HEK293 (cell line): ENCODE measurements around the gene DNAAF9.

Source experiments
- CTCF ChIA-PET: fragments of 350-600 bp; formaldehyde crosslinking; extraction: SDS; loops from one replicate; lab custom pipeline; 2021; ENCODE audit warnings: antibody characterized with exemption; lab: Yijun Ruan, JAX
- POLR2A ChIA-PET: fragments of 300-600 bp; formaldehyde crosslinking; extraction: SDS; loops from one replicate; lab custom pipeline; 2020; ENCODE audit warnings: antibody characterized with exemption, inconsistent platforms; lab: Yijun Ruan, JAX
- H3K27ac ChIP-seq: fragments of 200-500 bp; sonication (Bioruptor generic); 2 replicates; pipeline ENCODE4 v1.5.1; 2014; ENCODE audit warnings: low read depth, low read length, control low read depth, inconsistent platforms; ENCODE audit errors: extremely low read depth
- H3K36me3 ChIP-seq, 2 experiments: fragments of 200-500 bp in 1 of 2; sonication (Bioruptor generic) in 1 of 2; 1 replicate in 1 of 2; 2 replicates in 1 of 2; pipeline ENCODE4 v1.5.1; 2014 to 2017; ENCODE audit warnings: inconsistent platforms in 2 of 2, low read length in 2 of 2; ENCODE audit not compliant: control insufficient read depth in 2 of 2, insufficient read depth in 1 of 2
- H3K4me1 ChIP-seq: fragments of 200-500 bp; sonication (Bioruptor generic); 2 replicates; pipeline ENCODE4 v1.5.1; 2014; ENCODE audit warnings: mild to moderate bottlenecking, low read length, inconsistent platforms; ENCODE audit not compliant: control insufficient read depth, insufficient read depth
- H3K4me3 ChIP-seq: 2 replicates; pipeline ENCODE4 v1.5.1; 2011; ENCODE audit warnings: low read depth, mild to moderate bottlenecking, control low read depth, low read length, moderate library complexity
- H3K9me3 ChIP-seq: fragments of 200-500 bp; sonication (Bioruptor generic); 2 replicates; pipeline ENCODE4 v1.5.1; 2014; ENCODE audit warnings: low read depth, low read length, inconsistent platforms; ENCODE audit not compliant: control insufficient read depth, insufficient read depth
- GLIS1 ChIP-seq: fragments of 450-650 bp; formaldehyde crosslinking; IDR thresholded peaks from 2 replicates; pipeline ENCODE4 v1.5.1; 2016; ENCODE audit warnings: missing biosample characterization, missing genetic modification characterization
- HOXA7 ChIP-seq: sonication (generic); formaldehyde crosslinking; IDR thresholded peaks from 2 replicates; pipeline ENCODE4 v1.8.1; 2022; ENCODE audit warnings: missing genetic modification reagents, borderline replicate concordance
- KLF10 ChIP-seq: fragments of 450-650 bp; IDR thresholded peaks from 2 replicates; pipeline ENCODE4 v1.5.1; 2018; ENCODE audit warnings: missing biosample characterization, mild to moderate bottlenecking, missing genetic modification characterization
- KLF8 ChIP-seq: fragments of 450-650 bp; formaldehyde crosslinking; IDR thresholded peaks from 2 replicates; pipeline ENCODE4 v1.5.1; 2016; ENCODE audit warnings: missing biosample characterization, missing genetic modification characterization
- SALL2 ChIP-seq: fragments of 450-650 bp; formaldehyde crosslinking; IDR thresholded peaks from 2 replicates; pipeline ENCODE4 v1.5.0; 2017; ENCODE audit warnings: missing biosample characterization, mild to moderate bottlenecking, missing genetic modification characterization, borderline replicate concordance
- ZBTB48 ChIP-seq: fragments of 450-650 bp; formaldehyde crosslinking; IDR thresholded peaks from 2 replicates; pipeline ENCODE4 v1.5.1; 2016; ENCODE audit warnings: missing biosample characterization, missing genetic modification characterization
- ZNF114 ChIP-seq: fragments of 450-650 bp; formaldehyde crosslinking; IDR thresholded peaks from 2 replicates; pipeline ENCODE4 v1.5.0; 2017; ENCODE audit warnings: missing biosample characterization, missing genetic modification characterization
- ZNF140 ChIP-seq: fragments of 450-650 bp; formaldehyde crosslinking; IDR thresholded peaks from 2 replicates; pipeline ENCODE4 v1.5.1; 2016; ENCODE audit warnings: missing biosample characterization, missing genetic modification characterization
- ZNF157 ChIP-seq: fragments of 450-650 bp; formaldehyde crosslinking; IDR thresholded peaks from 2 replicates; pipeline ENCODE4 v1.5.1; 2016; ENCODE audit warnings: missing biosample characterization, missing genetic modification characterization
- ZNF16 ChIP-seq: fragments of 450-650 bp; formaldehyde crosslinking; IDR thresholded peaks from 2 replicates; pipeline ENCODE4 v1.5.1; 2016; ENCODE audit warnings: low read depth, missing biosample characterization, missing genetic modification characterization
- ZNF184 ChIP-seq: fragments of 450-650 bp; IDR thresholded peaks from 2 replicates; pipeline ENCODE4 v1.5.1; 2018; ENCODE audit warnings: missing biosample characterization, mild to moderate bottlenecking, missing genetic modification characterization
- ZNF311 ChIP-seq: fragments of 450-650 bp; formaldehyde crosslinking; IDR thresholded peaks from 2 replicates; pipeline ENCODE4 v1.5.1; 2017; ENCODE audit warnings: missing biosample characterization, missing genetic modification characterization, borderline replicate concordance
- ZNF391 ChIP-seq: fragments of 450-650 bp; formaldehyde crosslinking; IDR thresholded peaks from 2 replicates; pipeline ENCODE4 v1.5.1; 2016; ENCODE audit warnings: low read depth, missing biosample characterization, missing genetic modification characterization, borderline replicate concordance
- ZNF394 ChIP-seq: fragments of 450-650 bp; formaldehyde crosslinking; IDR thresholded peaks from 2 replicates; pipeline ENCODE4 v1.5.1; 2016; ENCODE audit warnings: missing biosample characterization, missing genetic modification characterization, mild to moderate bottlenecking, moderate library complexity, borderline replicate concordance
- ZNF530 ChIP-seq: fragments of 450-650 bp; formaldehyde crosslinking; IDR thresholded peaks from 2 replicates; pipeline ENCODE4 v1.5.1; 2016; ENCODE audit warnings: low read depth, missing biosample characterization, missing genetic modification characterization
- ZNF596 ChIP-seq: fragments of 450-650 bp; IDR thresholded peaks from 2 replicates; pipeline ENCODE4 v1.5.0; 2018; ENCODE audit warnings: missing biosample characterization, mild to moderate bottlenecking, missing genetic modification characterization, moderate library complexity
- ZNF600 ChIP-seq: fragments of 450-650 bp; formaldehyde crosslinking; IDR thresholded peaks from 2 replicates; pipeline ENCODE4 v1.5.1; 2016; ENCODE audit warnings: missing biosample characterization, missing genetic modification characterization
- ZNF677 ChIP-seq: fragments of 450-650 bp; IDR thresholded peaks from 2 replicates; pipeline ENCODE4 v1.5.0; 2018; ENCODE audit warnings: missing biosample characterization, mild to moderate bottlenecking, missing genetic modification characterization, moderate library complexity
- TF ChIP-seq, protein P1 (sequence below): fragments of 450-650 bp; formaldehyde crosslinking; conservative IDR thresholded peaks from 2 replicates; pipeline ENCODE4 v1.5.1; 2016; ENCODE audit warnings: low read depth, missing biosample characterization, missing genetic modification characterization
- TF ChIP-seq, protein P2 (sequence below): fragments of 450-650 bp; formaldehyde crosslinking; IDR thresholded peaks from 2 replicates; pipeline ENCODE4 v1.5.1; 2016; ENCODE audit warnings: missing biosample characterization, missing genetic modification characterization

DNAAF9 gene

DNA sequence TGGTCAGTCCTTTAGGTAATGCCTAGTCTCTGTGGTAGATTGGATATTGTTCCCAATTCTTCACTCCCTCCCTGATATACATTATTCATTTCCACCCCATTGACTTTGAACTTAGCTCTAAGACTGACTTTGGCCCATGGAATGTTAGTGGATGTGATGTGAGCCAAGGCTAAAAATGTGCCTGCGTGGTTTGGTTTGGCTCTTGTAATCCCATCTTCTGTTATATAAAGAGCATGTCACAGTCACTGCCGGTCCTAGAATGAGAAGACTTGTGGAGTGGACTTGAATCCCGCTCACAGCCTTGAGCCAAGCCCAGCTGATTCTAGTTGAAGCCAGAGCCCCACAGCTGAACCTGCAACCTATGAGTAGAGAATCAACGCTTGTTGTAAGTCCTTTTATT, 23.6 kb upstream of the DNAAF9 start:
- H3K27ac ChIP-seq = no peak overlapping the region
- TF ChIP-seq ZNF596 (tag by site-specific recombination) = no peak
- no peak for TF ChIP-seq ZNF391 (tag by site-specific recombination)
- TF ChIP-seq ZNF600 (tag by site-specific recombination) = no peak
- no peak for TF ChIP-seq ZBTB48 (tag by site-specific recombination)
- TF ChIP-seq, protein P1, sequence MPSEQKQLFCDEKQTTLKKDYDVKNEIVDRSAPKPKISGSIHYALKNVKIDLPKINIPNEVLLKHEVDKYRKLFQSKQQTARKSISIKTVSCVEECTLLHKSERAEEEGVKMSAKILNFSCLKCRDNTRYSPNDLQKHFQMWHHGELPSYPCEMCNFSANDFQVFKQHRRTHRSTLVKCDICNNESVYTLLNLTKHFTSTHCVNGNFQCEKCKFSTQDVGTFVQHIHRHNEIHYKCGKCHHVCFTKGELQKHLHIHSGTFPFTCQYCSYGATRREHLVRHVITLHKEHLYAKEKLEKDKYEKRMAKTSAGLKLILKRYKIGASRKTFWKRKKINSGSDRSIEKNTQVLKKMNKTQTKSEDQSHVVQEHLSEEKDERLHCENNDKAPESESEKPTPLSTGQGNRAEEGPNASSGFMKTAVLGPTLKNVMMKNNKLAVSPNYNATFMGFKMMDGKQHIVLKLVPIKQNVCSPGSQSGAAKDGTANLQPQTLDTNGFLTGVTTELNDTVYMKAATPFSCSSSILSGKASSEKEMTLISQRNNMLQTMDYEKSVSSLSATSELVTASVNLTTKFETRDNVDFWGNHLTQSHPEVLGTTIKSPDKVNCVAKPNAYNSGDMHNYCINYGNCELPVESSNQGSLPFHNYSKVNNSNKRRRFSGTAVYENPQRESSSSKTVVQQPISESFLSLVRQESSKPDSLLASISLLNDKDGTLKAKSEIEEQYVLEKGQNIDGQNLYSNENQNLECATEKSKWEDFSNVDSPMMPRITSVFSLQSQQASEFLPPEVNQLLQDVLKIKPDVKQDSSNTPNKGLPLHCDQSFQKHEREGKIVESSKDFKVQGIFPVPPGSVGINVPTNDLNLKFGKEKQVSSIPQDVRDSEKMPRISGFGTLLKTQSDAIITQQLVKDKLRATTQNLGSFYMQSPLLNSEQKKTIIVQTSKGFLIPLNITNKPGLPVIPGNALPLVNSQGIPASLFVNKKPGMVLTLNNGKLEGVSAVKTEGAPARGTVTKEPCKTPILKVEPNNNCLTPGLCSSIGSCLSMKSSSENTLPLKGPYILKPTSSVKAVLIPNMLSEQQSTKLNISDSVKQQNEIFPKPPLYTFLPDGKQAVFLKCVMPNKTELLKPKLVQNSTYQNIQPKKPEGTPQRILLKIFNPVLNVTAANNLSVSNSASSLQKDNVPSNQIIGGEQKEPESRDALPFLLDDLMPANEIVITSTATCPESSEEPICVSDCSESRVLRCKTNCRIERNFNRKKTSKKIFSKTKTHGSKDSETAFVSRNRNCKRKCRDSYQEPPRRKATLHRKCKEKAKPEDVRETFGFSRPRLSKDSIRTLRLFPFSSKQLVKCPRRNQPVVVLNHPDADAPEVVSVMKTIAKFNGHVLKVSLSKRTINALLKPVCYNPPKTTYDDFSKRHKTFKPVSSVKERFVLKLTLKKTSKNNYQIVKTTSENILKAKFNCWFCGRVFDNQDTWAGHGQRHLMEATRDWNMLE (tag by site-specific recombination) = no peak
- TF ChIP-seq ZNF157 (tag by site-specific recombination) = no peak
- no peak for TF ChIP-seq SALL2 (tag by site-specific recombination)
- TF ChIP-seq ZNF16 (tag by site-specific recombination) = no peak
- no peak for TF ChIP-seq ZNF394 (tag by site-specific recombination)
- TF ChIP-seq ZNF140 (tag by site-specific recombination) = no peak
- no peak for TF ChIP-seq ZNF311 (tag by site-specific recombination)
- TF ChIP-seq ZNF530 (tag by site-specific recombination) = no peak
- no peak for TF ChIP-seq KLF8 (tag by site-specific recombination)
- TF ChIP-seq ZNF114 (tag by site-specific recombination) = no peak
- no peak for TF ChIP-seq GLIS1 (tag by site-specific recombination)
- no peak for TF ChIP-seq KLF10 (tag by site-specific recombination)
- TF ChIP-seq, protein P2, sequence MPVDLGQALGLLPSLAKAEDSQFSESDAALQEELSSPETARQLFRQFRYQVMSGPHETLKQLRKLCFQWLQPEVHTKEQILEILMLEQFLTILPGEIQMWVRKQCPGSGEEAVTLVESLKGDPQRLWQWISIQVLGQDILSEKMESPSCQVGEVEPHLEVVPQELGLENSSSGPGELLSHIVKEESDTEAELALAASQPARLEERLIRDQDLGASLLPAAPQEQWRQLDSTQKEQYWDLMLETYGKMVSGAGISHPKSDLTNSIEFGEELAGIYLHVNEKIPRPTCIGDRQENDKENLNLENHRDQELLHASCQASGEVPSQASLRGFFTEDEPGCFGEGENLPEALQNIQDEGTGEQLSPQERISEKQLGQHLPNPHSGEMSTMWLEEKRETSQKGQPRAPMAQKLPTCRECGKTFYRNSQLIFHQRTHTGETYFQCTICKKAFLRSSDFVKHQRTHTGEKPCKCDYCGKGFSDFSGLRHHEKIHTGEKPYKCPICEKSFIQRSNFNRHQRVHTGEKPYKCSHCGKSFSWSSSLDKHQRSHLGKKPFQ (tag by site-specific recombination) = no peak
- no peak for TF ChIP-seq ZNF677 (tag by site-specific recombination)
- no peak for TF ChIP-seq ZNF184
- no peak for TF ChIP-seq HOXA7
- H3K9me3 ChIP-seq = no peaks in the 10 kb centered on the region
- ChIA-PET CTCF (interaction anchor here (0.6 kb wide), 1 partner anchor 178 kb away, joined by 4 read pairs; no protein-coding TSS in a partner anchor), POLR2A (no interaction called here)
- no peak overlapping the region for H3K4me3 ChIP-seq
- H3K4me1 ChIP-seq = no peaks in the 10 kb centered on the region
- H3K36me3 ChIP-seq = no peaks in the 10 kb centered on the region
